ENCODE data around the gene PPP2R3B.
"Not testable (repeated sequence)": the region's sequence is repeated elsewhere in the genome, so short reads cannot be mapped to it uniquely, and the experiment has no call there.

PPP2R3B gene

GRCh38 chrX:310621-311155 is 76.0 kb downstream of the PPP2R3B start:
- FAIRE-seq (no peak), DNase-seq (ENCODE audit: insufficient read length, low spot score) (no peak)

DNA sequence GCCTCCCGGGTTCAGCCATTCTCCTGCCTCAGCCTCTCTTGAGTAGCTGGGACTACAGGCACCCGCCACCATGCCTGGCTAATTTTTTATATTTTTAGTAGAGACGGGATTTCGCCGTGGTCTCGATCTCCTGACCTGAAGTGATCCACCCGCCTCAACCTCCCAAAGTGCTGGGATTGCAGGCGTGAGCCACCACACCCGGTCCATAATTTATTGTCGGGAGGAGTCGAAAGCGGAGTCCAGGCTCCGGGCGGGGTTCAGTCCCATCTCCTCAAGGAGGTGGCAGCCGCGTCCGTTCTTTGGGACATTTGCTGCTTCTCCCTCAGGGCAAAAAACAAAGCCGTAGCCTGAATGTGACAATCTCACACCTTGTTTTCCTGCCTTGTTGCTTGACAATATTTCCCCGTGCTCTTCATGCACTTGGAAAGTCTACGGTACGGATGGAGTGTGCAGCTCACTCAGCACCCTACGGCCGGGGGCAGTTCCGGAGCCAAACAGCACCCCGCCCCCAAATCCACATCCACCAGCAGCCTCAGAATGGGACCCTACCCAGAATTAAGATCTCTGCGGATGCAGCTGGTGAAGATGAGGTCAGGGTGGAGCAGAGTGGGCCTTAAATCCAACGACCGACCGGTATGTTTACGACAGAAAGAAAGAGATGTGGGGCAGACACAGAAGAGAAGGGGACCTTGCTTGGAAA is 77.7 kb downstream of the PPP2R3B start:
- no peak for FAIRE-seq
- no peak for DNase-seq (ENCODE audit: insufficient read length, low spot score)

DNA sequence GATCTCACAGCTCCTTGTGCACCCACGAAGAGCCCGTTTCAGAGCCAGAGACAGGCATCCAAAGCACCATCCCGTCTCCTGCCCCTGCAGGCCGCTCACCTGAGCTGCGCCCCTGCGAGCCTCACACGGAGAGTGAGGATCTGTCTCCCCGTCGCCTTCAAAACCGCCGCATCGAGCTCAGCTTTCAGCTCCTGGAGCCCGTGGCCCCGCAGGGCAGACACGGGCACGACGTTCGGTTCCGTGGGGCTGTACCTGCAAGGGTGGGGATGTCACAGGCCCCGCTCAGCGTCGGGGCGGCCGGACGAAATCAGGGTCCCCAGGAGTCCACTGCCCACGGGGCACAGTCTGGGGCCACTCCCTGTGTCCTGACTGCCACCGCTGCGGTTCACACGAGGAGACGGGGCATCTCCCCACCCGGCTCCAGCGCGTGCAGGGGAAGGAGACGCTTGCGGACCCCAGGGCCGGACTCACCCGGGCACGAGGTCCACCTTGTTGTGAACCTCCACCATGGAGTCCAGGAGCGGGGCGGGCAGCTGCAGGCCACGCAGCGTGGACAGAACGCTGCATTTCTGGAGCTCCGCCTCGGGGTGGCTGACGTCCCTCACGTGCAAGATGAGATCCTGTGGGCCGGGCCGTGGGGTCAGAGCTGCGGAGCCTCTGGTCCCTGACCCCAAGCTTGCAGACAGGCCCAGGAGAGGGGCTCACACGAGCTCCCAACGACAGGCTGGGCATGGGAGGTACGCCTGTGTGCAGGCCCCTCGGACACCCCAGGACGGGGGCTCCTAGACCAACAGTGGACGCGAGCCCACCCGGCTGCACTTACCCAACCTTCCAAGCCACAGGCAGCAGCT is 79.2 kb downstream of the PPP2R3B start:
- DNase-seq (ENCODE audit: insufficient read length, low spot score) (no peak), FAIRE-seq (no peak)

- FAIRE-seq; DNase-seq (ENCODE audit: insufficient read length, low spot score): not testable (repeated sequence)
Observed at GRCh38 chrX:306614-307251, 80.0 kb downstream of the PPP2R3B start.

DNA sequence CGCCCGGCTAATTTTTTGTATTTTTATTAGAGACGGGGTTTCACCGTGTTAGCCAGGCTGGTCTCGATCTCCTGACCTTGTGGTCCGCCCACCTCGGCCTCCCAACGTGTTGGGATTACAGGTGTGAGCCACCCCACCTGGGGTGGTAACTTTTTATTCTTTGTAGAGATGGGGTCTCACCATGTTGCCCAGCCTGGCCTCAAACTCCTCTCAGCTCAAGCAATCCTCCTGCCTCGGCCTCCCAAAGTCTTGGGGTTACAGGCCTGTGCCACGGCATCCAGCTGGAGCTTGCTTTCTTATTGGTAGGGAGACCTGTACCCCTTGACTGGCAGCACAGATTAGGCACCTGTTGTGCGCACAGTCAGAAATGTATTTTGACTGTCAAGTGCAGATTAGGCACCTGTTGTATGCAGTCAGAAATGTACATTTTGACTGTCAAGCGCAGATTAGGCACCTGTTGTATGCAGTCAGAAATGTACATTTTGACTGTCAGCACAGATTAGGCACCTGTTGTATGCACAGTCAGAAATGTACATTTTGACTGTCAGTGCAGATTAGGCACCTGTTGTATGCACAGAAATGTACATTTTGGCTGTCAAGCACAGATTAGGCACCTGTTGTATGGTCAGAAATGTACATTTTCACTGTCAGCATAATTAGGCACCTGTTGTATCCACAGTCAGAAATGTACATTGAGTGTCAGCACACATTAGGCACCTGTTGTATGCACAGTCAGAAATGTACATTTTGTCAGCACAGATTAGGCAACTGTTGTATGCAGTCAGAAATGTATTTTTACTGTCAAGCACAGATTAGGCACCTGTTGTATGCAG is 80.7 kb downstream of the PPP2R3B start:
- not testable (repeated sequence) for DNase-seq (ENCODE audit: insufficient read length, low spot score); FAIRE-seq

DNA sequence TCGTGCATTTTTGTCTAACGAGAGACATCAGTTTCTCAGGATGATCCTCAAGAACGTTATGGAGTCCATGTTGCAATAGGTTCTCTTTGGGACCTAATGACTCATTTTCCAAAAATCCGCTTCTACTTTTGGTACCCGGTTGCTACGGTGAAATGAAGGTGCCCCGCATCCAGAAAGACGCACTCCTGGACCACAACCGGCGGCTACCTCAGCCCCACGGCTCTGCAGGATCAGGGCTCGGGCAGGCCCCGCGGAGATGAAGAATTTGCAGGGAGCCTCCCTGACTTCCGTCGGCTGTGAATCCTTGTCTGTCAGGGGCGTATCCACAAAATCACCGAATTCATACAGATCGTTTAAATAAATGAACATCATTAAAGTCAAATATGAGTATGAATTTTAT is 83.7 kb downstream of the PPP2R3B start:
- FAIRE-seq (no peak), DNase-seq (ENCODE audit: insufficient read length, low spot score) (no peak)

DNA sequence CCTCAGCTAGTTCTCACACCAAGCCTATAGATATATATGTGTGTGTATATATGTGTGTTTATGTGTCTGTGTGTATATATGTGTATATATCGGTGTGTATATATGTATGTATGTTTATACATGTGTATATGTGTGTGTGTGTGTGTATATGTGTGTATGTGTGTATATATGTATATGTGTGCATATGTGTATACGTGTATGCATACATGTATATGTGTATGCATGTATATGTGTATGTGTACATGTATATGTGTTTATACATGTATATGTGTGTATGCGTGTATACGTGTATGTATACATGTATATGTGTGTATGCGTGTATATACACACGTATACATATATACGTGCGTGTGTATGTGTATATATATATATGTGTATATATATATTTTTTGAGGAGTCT is 86.4 kb downstream of the PPP2R3B start:
- DNase-seq (ENCODE audit: insufficient read length, low spot score): no peak
- FAIRE-seq: no peak

DNA sequence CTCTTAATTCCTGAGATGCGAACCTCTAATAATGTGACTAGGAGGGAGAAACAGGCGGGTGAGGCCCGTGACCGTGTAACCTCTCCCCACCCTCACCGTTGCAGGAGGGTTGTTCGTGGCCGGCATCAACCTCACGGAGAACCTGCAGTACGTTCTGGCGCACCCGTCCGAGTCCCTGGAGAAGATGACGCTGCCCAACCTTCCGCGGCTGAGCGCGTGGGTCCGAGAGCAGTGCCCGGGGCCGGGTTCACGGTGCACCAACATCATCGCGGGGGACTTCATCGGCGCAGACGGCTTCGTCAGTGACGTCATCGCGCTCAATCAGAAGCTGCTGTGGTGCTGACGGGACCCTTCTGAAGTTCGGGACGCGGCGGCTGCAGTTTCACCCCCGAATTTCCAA is 87.7 kb downstream of the PPP2R3B start:
- FAIRE-seq: no peak
- DNase-seq (ENCODE audit: insufficient read length, low spot score): no peak

- DNase-seq (ENCODE audit: insufficient read length, low spot score) (no peak), FAIRE-seq (no peak)
Observed at GRCh38 chrX:295136-295535, 91.6 kb downstream of the PPP2R3B start.

DNA sequence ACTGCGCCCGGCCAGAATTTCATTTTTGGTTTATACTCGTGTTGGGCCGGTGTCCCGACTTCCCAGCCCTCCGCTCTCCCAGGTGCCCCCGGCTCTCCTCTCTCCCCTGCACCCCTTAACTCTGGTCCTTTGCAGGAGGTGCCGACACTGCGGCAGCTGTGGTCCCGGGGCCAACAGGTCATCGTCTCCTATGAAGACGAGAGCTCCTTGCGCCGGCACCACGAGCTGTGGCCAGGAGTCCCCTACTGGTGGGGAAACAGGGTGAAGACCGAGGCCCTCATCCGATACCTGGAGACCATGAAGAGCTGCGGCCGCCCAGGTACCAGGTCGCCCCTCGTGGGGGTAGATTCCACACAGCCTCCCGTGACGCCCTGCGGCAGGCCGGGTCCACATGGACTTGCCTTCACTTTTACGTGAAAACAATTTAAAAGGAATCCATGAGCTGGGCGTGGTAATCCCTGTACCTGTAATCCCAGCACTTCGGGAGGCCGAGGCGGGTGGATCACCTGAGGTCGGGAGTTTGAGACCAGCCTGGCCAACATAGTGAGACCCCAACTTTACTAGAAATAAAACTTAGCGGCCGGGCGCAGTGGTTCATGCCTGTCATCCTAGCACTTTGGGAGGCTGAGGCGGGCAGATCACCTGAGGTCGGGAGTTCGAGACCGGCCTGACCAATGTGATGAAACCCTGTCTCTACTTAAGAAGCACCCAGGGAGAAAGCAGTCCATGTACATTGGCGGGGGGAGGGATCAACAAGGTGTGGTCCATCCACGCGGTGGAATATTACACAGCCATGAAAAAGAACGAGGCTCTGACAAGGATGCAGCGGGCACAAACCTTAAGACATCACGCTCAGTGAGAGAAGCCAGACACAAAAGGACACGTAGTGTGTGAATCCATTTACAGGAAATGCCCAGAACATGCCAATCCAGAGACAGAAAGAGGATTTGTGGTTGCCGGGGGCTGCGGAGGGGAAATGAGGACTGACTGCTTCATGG is 93.5 kb downstream of the PPP2R3B start:
- no peak for FAIRE-seq
- DNase-seq (ENCODE audit: insufficient read length, low spot score): no peak

GRCh38 chrX:291411-291901 is 95.3 kb downstream of the PPP2R3B start:
- DNase-seq (ENCODE audit: insufficient read length, low spot score): no peak
- no peak for FAIRE-seq

GRCh38 chrX:290476-291166 is 96.1 kb downstream of the PPP2R3B start:
- FAIRE-seq (no peak), DNase-seq (ENCODE audit: insufficient read length, low spot score) (no peak)

GRCh38 chrX:288561-288991 is 98.1 kb downstream of the PPP2R3B start:
- DNase-seq (ENCODE audit: insufficient read length, low spot score): no peak
- no peak for FAIRE-seq

GRCh38 chrX:287670-288069 is 99.0 kb downstream of the PPP2R3B start:
- no peak for FAIRE-seq
- no peak for DNase-seq (ENCODE audit: insufficient read length, low spot score)

DNA sequence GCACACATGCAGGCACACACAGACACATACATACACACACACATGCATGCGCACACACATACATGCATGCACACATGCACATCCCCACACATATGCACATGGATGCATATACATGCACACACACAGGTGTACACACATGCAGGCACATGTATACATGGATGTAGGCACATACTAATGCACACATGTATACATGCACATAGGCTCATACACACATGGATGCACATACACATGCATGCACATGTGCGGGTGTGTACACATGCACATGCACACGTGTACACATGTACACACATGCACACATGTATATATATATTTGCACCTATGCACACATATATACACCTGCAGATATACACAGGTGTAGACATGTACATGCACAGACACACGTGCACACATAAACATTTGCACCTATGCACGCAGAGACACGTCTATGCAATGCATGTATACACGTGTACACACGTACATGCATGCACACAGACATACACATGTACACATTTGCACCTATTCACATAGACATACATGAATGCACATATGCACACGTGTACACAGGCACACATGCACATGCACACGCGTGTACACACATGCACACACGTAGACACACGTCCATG is 101.5 kb downstream of the PPP2R3B start:
- FAIRE-seq (no peak), DNase-seq (ENCODE audit: insufficient read length, low spot score) (no peak)

Data from GM19239 (cell line).